ENCODE measurements around the gene EPAS1. TPM values are rescaled to one million over a fixed set of nuclear protein-coding genes. Genes with fewer than 3 reads are reported as not detected.

The EPAS1 gene
- total and polyA plus RNA-seq, 9 of the 15 experiments (the other 6 are each of a cell fraction or from before 2014, with no cell fraction given) = 0.25 to 11.2 (median 4.1) TPM

GRCh38 chr2:46258937-46259776, 38.0 kb upstream of the EPAS1 start (continued):
- TF ChIP-seq NFE2L1 (tag; IDR thresholded peaks at IDR 0.05; ENCODE audit: borderline replicate concordance, low read depth) (no peak), ZNF740 (CRISPR knock-in tag; IDR thresholded peaks at IDR 0.05) (no peak), ZNF740 (tag; IDR thresholded peaks at IDR 0.05) (no peak), CREB3 (tag; conservative IDR thresholded peaks at IDR 0.05; ENCODE audit: low read depth) (no peak), ZSCAN29 (IDR thresholded peaks at IDR 0.05) (no peak), FOXA3 (CRISPR knock-in tag; conservative IDR thresholded peaks at IDR 0.05 in 1 of 2, IDR thresholded peaks at IDR 0.05 in 1 of 2) (no peak), SRSF9 (IDR thresholded peaks at IDR 0.05; ENCODE audit: borderline replicate concordance, low read depth, low read length) (no peak), MIER1 (IDR thresholded peaks at IDR 0.05; ENCODE audit: low read depth) (no peak), NFYB (IDR thresholded peaks at IDR 0.05; ENCODE audit: extremely low read depth, insufficient read length) (no peak), ZNF316 (IDR thresholded peaks at IDR 0.05) (peak; percentile 86), RAD21 (CRISPR knock-in tag; conservative IDR thresholded peaks at IDR 0.05 in 1 of 2, IDR thresholded peaks at IDR 0.05 in 1 of 2) (0 out of 4 replicates have a peak, but pooled peaks of 1 of the 2 experiments have one; percentile 13), NBN (IDR thresholded peaks at IDR 0.05; ENCODE audit: low read depth) (no peak), GTF2E2 (tag; IDR thresholded peaks at IDR 0.05) (no peak), CREB1 (IDR thresholded peaks at IDR 0.05) (no peak), CREB1 (CRISPR knock-in tag; IDR thresholded peaks at IDR 0.05) (no peak), E2F1 (CRISPR knock-in tag; IDR thresholded peaks at IDR 0.05) (no peak), ZNF583 (CRISPR knock-in tag; IDR thresholded peaks at IDR 0.05) (no peak), WHSC1 (IDR thresholded peaks at IDR 0.05; ENCODE audit: low read length) (no peak), XRCC4 (IDR thresholded peaks at IDR 0.05; ENCODE audit: extremely low read depth, insufficient read depth, insufficient read length) (no peak), SIRT6 (IDR thresholded peaks at IDR 0.05; ENCODE audit: low read depth, low read length) (no peak), BACH1 (tag; IDR thresholded peaks at IDR 0.05) (no peak), SPI1 (IDR thresholded peaks at IDR 0.05; ENCODE audit: borderline replicate concordance, low read depth, low read length) (no peak), SETDB1 (IDR thresholded peaks at IDR 0.05; ENCODE audit: low read length) (no peak), ZNF436 (CRISPR knock-in tag; IDR thresholded peaks at IDR 0.05) (no peak), SNRNP70 (optimal IDR thresholded peaks at IDR 0.05; ENCODE audit: low read depth, low read length) (no peak), BRD9 (IDR thresholded peaks at IDR 0.05; ENCODE audit: low read depth, partially characterized antibody) (no peak), ZNF217 (CRISPR knock-in tag; IDR thresholded peaks at IDR 0.05) (no peak), NRF1 (conservative IDR thresholded peaks at IDR 0.05 in 1 of 2, IDR thresholded peaks at IDR 0.05 in 1 of 2) (0 out of 4 replicates have a peak, but pooled peaks of 1 of the 2 experiments have one; percentile 3)
